A673 (cell line): Measurements from ENCODE around the gene C1QTNF9.

Source experiments
- CTCF ChIP-seq: fragments of 300-800, 200-600 bp; sonication (generic); conservative IDR thresholded peaks from 2 replicates; pipeline ENCODE4 v1.5.1; 2017; ENCODE audit warnings: low read depth, mild to moderate bottlenecking, antibody characterized with exemption, low read length, moderate library complexity, mixed read lengths
- EZH2 ChIP-seq: fragments of 200-600 bp; sonication (generic); IDR thresholded peaks from 2 replicates; pipeline ENCODE4 v1.6.1; 2017; ENCODE audit warnings: borderline replicate concordance, low read depth, mild to moderate bottlenecking, mixed read lengths, antibody characterized with exemption, low read length; ENCODE audit not compliant: poor library complexity, severe bottlenecking

- TF ChIP-seq CTCF, result no peak
- no peak for TF ChIP-seq EZH2
Measured at GRCh38 chr13:24267274-24267673, 42.1 kb upstream of the C1QTNF9 start.
